ENCODE data around the gene HMGCS1.

GRCh38 chr5:43258116-43258515, 55.1 kb downstream of the HMGCS1 start:
- TF ChIP-seq CTCF (IDR thresholded peaks at IDR 0.05) (no peak), POLR2A (IDR thresholded peaks at IDR 0.05) (no peak)
